Measurements from ENCODE around the gene EZR.

- no peak for TF ChIP-seq GATA3 (IDR thresholded peaks at IDR 0.05; ENCODE audit: low read depth, low read length)
- no peak for TF ChIP-seq GATA2 (IDR thresholded peaks at IDR 0.05; ENCODE audit: low read depth, low read length)
Measured at GRCh38 chr6:158776737-158777136, 42.4 kb downstream of the EZR start.

Measured in SH-SY5Y (cell line).